Astrocyte of the spinal cord (primary cell): ENCODE data around the gene PDIA6.

ENCODE experiments used
- DNase-seq: peaks from one replicate; pipeline ENCODE4 v3.0.0; 2011; ENCODE audit warnings: low read depth, low spot score
- H3K4me3 ChIP-seq: 2 replicates; pipeline ENCODE4 v1.5.1; 2011; ENCODE audit warnings: low read depth, mild to moderate bottlenecking, low read length, moderate library complexity
- CTCF ChIP-seq: IDR thresholded peaks from 2 replicates; pipeline ENCODE4 v1.5.1; 2012; ENCODE audit warnings: low read depth, mild to moderate bottlenecking, low read length, inconsistent platforms
- in situ Hi-C: cut with HindIII; loops from 2 replicates; pipeline ENCODE4 v1.10.0; 2017; ENCODE audit warnings: low sequenced_read_pairs

PDIA6 gene

GRCh38 chr2:10752236-10752635 lies 60.3 kb downstream of the PDIA6 start:
- TF ChIP-seq CTCF: no peak
- H3K4me3 ChIP-seq: no peak overlapping the region
- in situ Hi-C loops: no loop called here
- DNase-seq: no peak

- in situ Hi-C loops: no loop called here
- H3K4me3 ChIP-seq: no peak overlapping the region
- DNase-seq: peak; percentile 3
- TF ChIP-seq CTCF: no peak
Observed at GRCh38 chr2:10750610-10751009, 62.0 kb downstream of the PDIA6 start.

GRCh38 chr2:10742666-10743065 lies 69.9 kb downstream of the PDIA6 start:
- in situ Hi-C loops: no loop called here
- DNase-seq: no peak
- no peak overlapping the region for H3K4me3 ChIP-seq
- no peak for TF ChIP-seq CTCF

- H3K4me3 ChIP-seq: no peak overlapping the region
- in situ Hi-C loops: no loop called here
- TF ChIP-seq CTCF: no peak
- DNase-seq: no peak
Observed at GRCh38 chr2:10741139-10741538, 71.4 kb downstream of the PDIA6 start.

- no peak for DNase-seq
- no peak overlapping the region for H3K4me3 ChIP-seq
- in situ Hi-C loops: no loop called here
- TF ChIP-seq CTCF: no peak
Observed at GRCh38 chr2:10740226-10740625, 72.4 kb downstream of the PDIA6 start.

GRCh38 chr2:10738192-10738591 lies 74.4 kb downstream of the PDIA6 start:
- in situ Hi-C loops: no loop called here
- TF ChIP-seq CTCF: no peak
- DNase-seq: no peak
- H3K4me3 ChIP-seq: no peak overlapping the region

GRCh38 chr2:10733980-10734379 lies 78.6 kb downstream of the PDIA6 start:
- no peak for DNase-seq
- H3K4me3 ChIP-seq: no peak overlapping the region
- in situ Hi-C loops: no loop called here
- TF ChIP-seq CTCF: no peak
